Nephron progenitor cell (in vitro differentiated cells): ENCODE results near the gene WDR17.

Experiments
- DNase-seq: peaks from one replicate; pipeline ENCODE4 v3.0.0; 2021
- H3K27ac Mint-ChIP-seq: 2 replicates; pipeline ENCODE4 v1.8.0; 2021; ENCODE audit warnings: mild to moderate bottlenecking, moderate library complexity, mixed read lengths
- H3K27me3 Mint-ChIP-seq: 2 replicates; pipeline ENCODE4 v1.8.0; 2021; ENCODE audit warnings: mild to moderate bottlenecking, low read depth, mixed read lengths; ENCODE audit not compliant: poor library complexity
- H3K36me3 Mint-ChIP-seq: 2 replicates; pipeline ENCODE4 v1.8.0; 2021; ENCODE audit warnings: low read depth, mixed read lengths
- H3K4me1 Mint-ChIP-seq: 2 replicates; pipeline ENCODE4 v1.8.0; 2021; ENCODE audit warnings: mixed read lengths
- H3K4me3 Mint-ChIP-seq: 2 replicates; pipeline ENCODE4 v1.8.0; 2021; ENCODE audit warnings: mild to moderate bottlenecking, moderate library complexity, mixed read lengths
- H3K9me3 Mint-ChIP-seq: 2 replicates; pipeline ENCODE4 v1.8.0; 2021; ENCODE audit warnings: mild to moderate bottlenecking, moderate library complexity, mixed read lengths
- CTCF ChIP-seq: fragments of 200-600 bp; sonication (generic); IDR thresholded peaks from 2 replicates; pipeline ENCODE4 v1.5.0; 2021; ENCODE audit warnings: antibody characterized with exemption

Gene WDR17

GRCh38 chr4:176137631-176138030, 72.0 kb downstream of the WDR17 start:
- no peak for TF ChIP-seq CTCF
- no peak for DNase-seq
- Mint-ChIP-seq H3K36me3 (no peaks in the 10 kb centered on the region), H3K4me3 (no peak overlapping the region), H3K27me3 (no peaks in the 10 kb centered on the region), H3K9me3 (no peaks in the 10 kb centered on the region), H3K27ac (no peak overlapping the region), H3K4me1 (no peaks in the 10 kb centered on the region)

GRCh38 chr4:176139518-176139917, 73.9 kb downstream of the WDR17 start:
- Mint-ChIP-seq H3K27me3 (no peaks in the 10 kb centered on the region), H3K4me1 (no peaks in the 10 kb centered on the region), H3K36me3 (no peaks in the 10 kb centered on the region), H3K4me3 (no peak overlapping the region), H3K27ac (no peak overlapping the region), H3K9me3 (no peaks in the 10 kb centered on the region)
- DNase-seq: no peak
- no peak for TF ChIP-seq CTCF

- no peak for TF ChIP-seq CTCF
- no peak for DNase-seq
- Mint-ChIP-seq H3K4me3 (no peak overlapping the region), H3K27me3 (peaks cover 3% of the 10 kb centered on the region), H3K4me1 (no peaks in the 10 kb centered on the region), H3K9me3 (no peaks in the 10 kb centered on the region), H3K27ac (no peak overlapping the region), H3K36me3 (no peaks in the 10 kb centered on the region)
These were observed 76.6 kb downstream of the WDR17 start for GRCh38 chr4:176142253-176142652.

- TF ChIP-seq CTCF: no peak
- peaks cover 3% of the 10 kb centered on the region for H3K27me3 Mint-ChIP-seq
- no peaks in the 10 kb centered on the region for H3K9me3 Mint-ChIP-seq
- H3K4me1 Mint-ChIP-seq: no peaks in the 10 kb centered on the region
- H3K36me3 Mint-ChIP-seq: no peaks in the 10 kb centered on the region
- H3K27ac Mint-ChIP-seq: no peak overlapping the region
- H3K4me3 Mint-ChIP-seq: no peak overlapping the region
- DNase-seq: no peak
These were observed 84.2 kb downstream of the WDR17 start for GRCh38 chr4:176149680-176150355.

- Mint-ChIP-seq H3K27me3 (peaks cover 3% of the 10 kb centered on the region), H3K4me1 (no peaks in the 10 kb centered on the region), H3K9me3 (no peaks in the 10 kb centered on the region), H3K27ac (no peak overlapping the region), H3K36me3 (no peaks in the 10 kb centered on the region), H3K4me3 (no peak overlapping the region)
- no peak for TF ChIP-seq CTCF
- no peak for DNase-seq
These were observed 84.7 kb downstream of the WDR17 start for GRCh38 chr4:176150356-176150682.

- H3K27ac Mint-ChIP-seq: no peak overlapping the region
- no peaks in the 10 kb centered on the region for H3K36me3 Mint-ChIP-seq
- H3K4me3 Mint-ChIP-seq: no peak overlapping the region
- DNase-seq: no peak
- no peak for TF ChIP-seq CTCF
- H3K9me3 Mint-ChIP-seq: no peaks in the 10 kb centered on the region
- no peaks in the 10 kb centered on the region for H3K4me1 Mint-ChIP-seq
- peaks cover 3% of the 10 kb centered on the region for H3K27me3 Mint-ChIP-seq
These were observed 85.1 kb downstream of the WDR17 start for GRCh38 chr4:176150704-176151103.
